Measurements from ENCODE around the gene ECI1.

The ECI1 gene

GRCh38 chr16:2297506-2297860, 46.1 kb upstream of the ECI1 start:
- H3K9ac ChIP-seq, result no peak overlapping the region

GRCh38 chr16:2296661-2297505, 45.5 kb upstream of the ECI1 start:
- H3K9ac ChIP-seq, result no peak overlapping the region

More at GRCh38 chr16:2297506-2297860, 46.1 kb upstream of the ECI1 start:
- no peaks in the 10 kb centered on the region for H3K9me3 ChIP-seq (ENCODE audit: control insufficient read depth, low read length)
- no peak for TF ChIP-seq CTCF (IDR thresholded peaks at IDR 0.05)
- H2AFZ ChIP-seq, result no peak overlapping the region
- H3K27me3 ChIP-seq (ENCODE audit: control insufficient read depth, insufficient read depth, low read length), result no peaks in the 10 kb centered on the region
- H3K79me2 ChIP-seq, result no peaks in the 10 kb centered on the region
- H3K36me3 ChIP-seq (ENCODE audit: control insufficient read depth, insufficient read depth, low read length), result no peaks in the 10 kb centered on the region
- H3K4me3 ChIP-seq (ENCODE audit: low read depth, low read length), result no peak overlapping the region
- H3K4me2 ChIP-seq (ENCODE audit: low read length), result no peak overlapping the region
- no peak overlapping the region for H3K27ac ChIP-seq
- H3K4me1 ChIP-seq, result peaks cover 3% of the 10 kb centered on the region

GRCh38 chr16:2295056-2295798, 43.8 kb upstream of the ECI1 start:
- H3K79me2 ChIP-seq, result no peaks in the 10 kb centered on the region
- no peak overlapping the region for H3K4me2 ChIP-seq (ENCODE audit: low read length)
- H3K27me3 ChIP-seq (ENCODE audit: control insufficient read depth, insufficient read depth, low read length), result no peaks in the 10 kb centered on the region
- H2AFZ ChIP-seq, result no peak overlapping the region
- no peak overlapping the region for H3K9ac ChIP-seq
- H3K9me3 ChIP-seq (ENCODE audit: control insufficient read depth, low read length), result no peaks in the 10 kb centered on the region
- H3K36me3 ChIP-seq (ENCODE audit: control insufficient read depth, insufficient read depth, low read length), result no peaks in the 10 kb centered on the region
- no peak overlapping the region for H3K27ac ChIP-seq
- H3K4me1 ChIP-seq, result peaks cover 3% of the 10 kb centered on the region
- H3K4me3 ChIP-seq (ENCODE audit: low read depth, low read length), result no peak overlapping the region
- no peak for TF ChIP-seq CTCF (IDR thresholded peaks at IDR 0.05)

More at GRCh38 chr16:2296661-2297505, 45.5 kb upstream of the ECI1 start:
- peak; percentile 54 for TF ChIP-seq CTCF (IDR thresholded peaks at IDR 0.05)
- H3K27me3 ChIP-seq (ENCODE audit: control insufficient read depth, insufficient read depth, low read length), result no peaks in the 10 kb centered on the region
- H3K4me3 ChIP-seq (ENCODE audit: low read depth, low read length), result no peak overlapping the region
- no peak overlapping the region for H3K27ac ChIP-seq
- H3K9me3 ChIP-seq (ENCODE audit: control insufficient read depth, low read length), result no peaks in the 10 kb centered on the region
- no peak overlapping the region for H2AFZ ChIP-seq
- H3K4me1 ChIP-seq, result peaks cover 3% of the 10 kb centered on the region
- no peaks in the 10 kb centered on the region for H3K79me2 ChIP-seq
- no peaks in the 10 kb centered on the region for H3K36me3 ChIP-seq (ENCODE audit: control insufficient read depth, insufficient read depth, low read length)
- no peak overlapping the region for H3K4me2 ChIP-seq (ENCODE audit: low read length)

- Histone ChIP-seq H3K4me1 (peaks cover 3% of the 10 kb centered on the region), H3K36me3 (ENCODE audit: control insufficient read depth, insufficient read depth, low read length) (no peaks in the 10 kb centered on the region)
Measured at GRCh38 chr16:2292221-2292620, 40.8 kb upstream of the ECI1 start.

More at GRCh38 chr16:2292221-2292620, 40.8 kb upstream of the ECI1 start:
- no peaks in the 10 kb centered on the region for H3K27me3 ChIP-seq (ENCODE audit: control insufficient read depth, insufficient read depth, low read length)
- TF ChIP-seq CTCF (IDR thresholded peaks at IDR 0.05), result no peak
- H3K79me2 ChIP-seq, result no peaks in the 10 kb centered on the region
- H3K4me3 ChIP-seq (ENCODE audit: low read depth, low read length), result no peak overlapping the region
- no peak overlapping the region for H3K27ac ChIP-seq
- no peaks in the 10 kb centered on the region for H3K9me3 ChIP-seq (ENCODE audit: control insufficient read depth, low read length)
- no peak overlapping the region for H3K4me2 ChIP-seq (ENCODE audit: low read length)
- H3K9ac ChIP-seq, result no peak overlapping the region
- no peak overlapping the region for H2AFZ ChIP-seq
